Breast epithelium (tissue), 3 donors: ENCODE measurements around the gene RALGPS1.

Experiments used
- POLR2A ChIP-seq: fragments of 450-650 bp; IDR thresholded peaks from one replicate; pipeline ENCODE4 v1.6.1; 2016; ENCODE audit warnings: antibody characterized with exemption, mild to moderate bottlenecking, moderate library complexity
- POLR2AphosphoS5 ChIP-seq, 3 donors: sonication (generic); formaldehyde crosslinking; IDR thresholded peaks; one replicate each; pipeline ENCODE4 v1.6.1; 2017; ENCODE audit warnings: antibody characterized with exemption in 3 of 3
- TF ChIP-seq, protein P1 (sequence below), 3 donors: fragments of 450-650 bp; IDR thresholded peaks; one replicate each; pipeline ENCODE4 v1.5.1; 2016 to 2017; ENCODE audit warnings: antibody characterized with exemption in 3 of 3, mild to moderate bottlenecking in 3 of 3, moderate library complexity in 3 of 3

GRCh38 chr9:127087411-127087810, 172.8 kb downstream of the RALGPS1 start:
- TF ChIP-seq POLR2AphosphoS5 (IDR thresholded peaks at IDR 0.05), result no peak
- TF ChIP-seq, protein P1, sequence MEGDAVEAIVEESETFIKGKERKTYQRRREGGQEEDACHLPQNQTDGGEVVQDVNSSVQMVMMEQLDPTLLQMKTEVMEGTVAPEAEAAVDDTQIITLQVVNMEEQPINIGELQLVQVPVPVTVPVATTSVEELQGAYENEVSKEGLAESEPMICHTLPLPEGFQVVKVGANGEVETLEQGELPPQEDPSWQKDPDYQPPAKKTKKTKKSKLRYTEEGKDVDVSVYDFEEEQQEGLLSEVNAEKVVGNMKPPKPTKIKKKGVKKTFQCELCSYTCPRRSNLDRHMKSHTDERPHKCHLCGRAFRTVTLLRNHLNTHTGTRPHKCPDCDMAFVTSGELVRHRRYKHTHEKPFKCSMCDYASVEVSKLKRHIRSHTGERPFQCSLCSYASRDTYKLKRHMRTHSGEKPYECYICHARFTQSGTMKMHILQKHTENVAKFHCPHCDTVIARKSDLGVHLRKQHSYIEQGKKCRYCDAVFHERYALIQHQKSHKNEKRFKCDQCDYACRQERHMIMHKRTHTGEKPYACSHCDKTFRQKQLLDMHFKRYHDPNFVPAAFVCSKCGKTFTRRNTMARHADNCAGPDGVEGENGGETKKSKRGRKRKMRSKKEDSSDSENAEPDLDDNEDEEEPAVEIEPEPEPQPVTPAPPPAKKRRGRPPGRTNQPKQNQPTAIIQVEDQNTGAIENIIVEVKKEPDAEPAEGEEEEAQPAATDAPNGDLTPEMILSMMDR (IDR thresholded peaks at IDR 0.05), result no peak
- TF ChIP-seq POLR2A, result no peak
